NT2/D1 (cell line): ENCODE results near the gene PDE4B.
"Not testable (repeated sequence)": the region's sequence is repeated elsewhere in the genome, so short reads cannot be mapped to it uniquely, and the experiment has no call there.

ENCODE experiments used
- DNase-seq: peaks from one replicate; pipeline ENCODE4 v3.0.0-alpha.2; 2011; ENCODE audit warnings: low read depth, low spot score
- H3K27me3 ChIP-seq: 2 replicates; pipeline ENCODE4 v1.6.0; 2011; ENCODE audit warnings: mild to moderate bottlenecking; ENCODE audit not compliant: insufficient read length, insufficient read depth
- H3K36me3 ChIP-seq: 2 replicates; pipeline ENCODE4 v1.6.1; 2011; ENCODE audit warnings: mild to moderate bottlenecking, low read length, mixed read lengths; ENCODE audit not compliant: insufficient read depth, insufficient read length
- H3K4me1 ChIP-seq: 2 replicates; pipeline ENCODE4 v1.5.1; 2011; ENCODE audit not compliant: insufficient read depth, insufficient read length
- H3K4me3 ChIP-seq: 2 replicates; pipeline ENCODE4 v1.5.1; 2011; ENCODE audit warnings: low read depth; ENCODE audit not compliant: insufficient read length
- H3K9ac ChIP-seq: 2 replicates; pipeline ENCODE4 v1.6.0; 2011; ENCODE audit warnings: low read depth; ENCODE audit not compliant: insufficient read length
- H3K9me3 ChIP-seq: 2 replicates; pipeline ENCODE4 v1.5.1; 2011; ENCODE audit warnings: mild to moderate bottlenecking, low read length; ENCODE audit not compliant: insufficient read depth
- SUZ12 ChIP-seq: IDR thresholded peaks from 2 replicates; pipeline ENCODE4 v1.6.1; 2011; ENCODE audit not compliant: insufficient read length, insufficient read depth; ENCODE audit errors: extremely low read depth
- YY1 ChIP-seq: IDR thresholded peaks from 2 replicates; pipeline ENCODE4 v1.6.1; 2011; ENCODE audit not compliant: insufficient read length, insufficient read depth
- ZNF274 ChIP-seq: IDR thresholded peaks from 2 replicates; pipeline ENCODE4 v1.6.1; 2011; ENCODE audit warnings: mild to moderate bottlenecking, low read depth, low read length

Gene PDE4B

DNA sequence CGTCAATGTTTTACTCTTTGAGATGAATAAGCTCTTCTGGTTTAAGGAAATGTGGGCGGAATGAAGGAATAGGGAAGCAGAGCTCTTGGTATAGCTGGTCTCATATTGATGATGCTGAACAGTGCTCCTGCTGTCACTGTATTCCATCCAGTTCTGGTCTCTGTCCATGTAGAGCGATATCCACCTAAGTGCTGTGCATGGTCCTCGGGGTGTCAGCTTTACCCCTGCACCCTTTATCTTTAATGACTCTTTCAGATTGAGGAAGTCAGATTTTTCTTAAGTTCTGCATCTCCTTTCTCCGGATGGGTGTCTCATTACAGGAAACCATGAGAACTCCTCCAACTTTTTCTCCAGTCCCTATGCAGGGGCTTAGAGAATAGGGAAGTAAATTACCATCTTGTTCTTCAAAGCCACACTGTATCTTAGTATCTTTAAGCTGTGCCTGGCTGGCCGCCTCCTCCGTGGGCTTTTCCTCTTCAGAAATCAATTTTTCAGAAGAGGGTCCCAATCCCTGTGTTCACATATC is 52.9 kb downstream of the PDE4B start:
- no peaks in the 10 kb centered on the region for H3K36me3 ChIP-seq
- TF ChIP-seq SUZ12 (no peak), ZNF274 (no peak), YY1 (no peak)
- no peaks in the 10 kb centered on the region for H3K9me3 ChIP-seq

DNA sequence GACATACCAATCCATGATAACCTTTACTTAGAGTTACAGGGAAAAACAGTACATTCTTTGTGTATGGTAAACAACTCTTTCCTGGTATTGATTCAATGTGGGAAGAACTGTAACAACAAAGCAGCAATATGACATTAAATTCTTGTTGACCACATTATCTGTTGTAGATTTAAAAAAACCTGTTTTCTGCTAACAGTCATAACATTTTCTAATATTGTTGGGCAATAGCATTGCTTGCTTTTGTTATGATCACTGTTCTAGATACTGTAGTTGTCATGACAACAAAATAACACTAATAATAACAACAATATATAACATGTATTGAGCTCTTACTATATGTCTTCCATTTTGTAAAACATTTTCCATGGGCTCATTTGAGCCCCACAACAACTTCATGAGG is 54.2 kb downstream of the PDE4B start:
- TF ChIP-seq YY1 (no peak), ZNF274 (no peak), SUZ12 (no peak)
- no peaks in the 10 kb centered on the region for H3K4me1 ChIP-seq
- DNase-seq: no peak
- no peaks in the 10 kb centered on the region for H3K9me3 ChIP-seq
- H3K36me3 ChIP-seq: no peaks in the 10 kb centered on the region
- no peak overlapping the region for H3K4me3 ChIP-seq
- no peaks in the 10 kb centered on the region for H3K27me3 ChIP-seq
- no peak overlapping the region for H3K9ac ChIP-seq

More for the DNA sequence above, 52.9 kb downstream of the PDE4B start:
- Histone ChIP-seq H3K4me3 (no peak overlapping the region), H3K27me3 (no peaks in the 10 kb centered on the region), H3K9ac (no peak overlapping the region), H3K4me1 (no peaks in the 10 kb centered on the region)
- no peak for DNase-seq

DNA sequence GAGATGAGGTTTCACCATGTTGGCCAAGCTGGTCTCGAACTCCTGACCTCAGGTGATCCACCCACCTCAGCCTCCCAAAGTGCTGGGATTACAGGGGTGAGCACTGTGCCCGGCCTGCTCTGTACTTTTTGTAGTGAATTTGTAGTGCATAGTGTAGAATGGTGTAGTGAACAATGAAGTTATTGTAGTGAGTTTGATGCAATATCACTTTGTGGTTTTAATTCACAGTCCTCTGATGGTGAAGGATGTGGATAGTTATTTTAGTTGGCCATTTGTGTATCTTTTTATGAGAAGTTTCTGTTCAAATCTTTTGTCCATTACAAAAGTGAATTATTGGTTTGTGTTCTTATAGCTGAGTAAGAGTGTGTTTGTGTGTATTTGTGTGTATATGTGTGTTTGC is 57.6 kb downstream of the PDE4B start:
- TF ChIP-seq ZNF274: no peak
- TF ChIP-seq SUZ12: no peak
- no peak for TF ChIP-seq YY1
- Histone ChIP-seq H3K36me3 (no peaks in the 10 kb centered on the region), H3K9ac (no peak overlapping the region), H3K27me3 (no peaks in the 10 kb centered on the region), H3K4me1 (no peaks in the 10 kb centered on the region), H3K4me3 (no peak overlapping the region), H3K9me3 (no peaks in the 10 kb centered on the region)
- no peak for DNase-seq

DNA sequence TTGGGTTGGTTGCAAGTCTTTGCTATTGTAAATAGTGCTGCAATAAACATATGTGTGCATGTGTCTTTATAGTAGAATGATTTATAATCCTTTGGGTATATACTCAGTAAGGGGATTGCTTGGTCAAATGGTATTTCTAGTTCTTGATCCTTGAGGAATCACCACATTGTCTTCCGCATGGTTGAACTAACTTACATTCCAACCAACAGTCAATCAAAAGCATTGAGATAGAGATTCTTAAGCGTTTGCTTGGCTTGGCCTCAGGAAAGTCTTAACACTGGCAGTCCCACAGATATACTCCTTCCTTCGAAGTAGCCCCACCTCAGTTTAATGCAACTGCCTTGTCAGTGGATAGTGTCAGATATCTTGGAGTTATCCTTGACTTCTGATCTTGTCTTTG is 63.9 kb downstream of the PDE4B start:
- not testable (repeated sequence) for H3K27me3 ChIP-seq, H3K4me1 ChIP-seq, H3K9ac ChIP-seq, H3K36me3 ChIP-seq, H3K9me3 ChIP-seq, DNase-seq, H3K4me3 ChIP-seq

DNA sequence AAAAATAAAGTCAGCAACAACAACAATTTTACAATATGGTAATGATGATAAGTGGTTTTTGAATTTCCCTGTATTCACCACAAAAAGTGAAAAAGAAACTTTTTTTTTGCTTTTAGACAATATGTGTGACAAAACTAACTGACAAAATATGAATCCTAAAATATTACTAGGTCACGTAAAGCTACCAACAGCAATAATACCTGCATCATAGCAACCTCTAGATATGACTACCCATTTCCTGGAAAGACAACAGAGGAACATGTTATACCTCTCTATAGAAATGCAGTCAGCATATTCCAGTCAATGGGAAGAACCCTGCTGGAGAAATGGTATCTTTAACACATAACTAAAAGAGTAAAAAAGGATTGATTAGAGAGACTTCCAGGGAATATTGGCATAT is 73.7 kb downstream of the PDE4B start:
- Histone ChIP-seq H3K9ac (no peak overlapping the region), H3K9me3 (no peaks in the 10 kb centered on the region), H3K4me1 (no peaks in the 10 kb centered on the region), H3K4me3 (no peak overlapping the region), H3K27me3 (no peaks in the 10 kb centered on the region), H3K36me3 (no peaks in the 10 kb centered on the region)
- TF ChIP-seq YY1 (no peak), ZNF274 (no peak), SUZ12 (no peak)
- no peak for DNase-seq

DNA sequence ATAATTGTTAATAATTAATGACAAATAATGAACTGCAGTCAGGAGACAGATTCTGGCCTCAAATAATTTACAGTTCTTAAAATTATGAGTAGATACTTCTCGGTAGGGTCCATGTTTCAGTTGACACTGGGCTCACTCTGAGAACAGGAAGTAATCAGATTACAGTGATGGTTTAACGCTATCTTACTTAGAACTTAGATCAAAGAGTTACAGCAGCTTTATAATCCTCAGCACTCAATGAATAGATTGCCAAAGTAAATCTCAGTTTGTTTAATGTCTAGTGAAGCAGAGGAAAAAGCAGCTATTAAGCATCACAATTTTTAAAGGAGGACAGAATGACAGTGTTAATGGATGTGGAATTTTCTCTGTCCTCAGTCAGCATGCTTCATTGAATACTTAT is 79.6 kb downstream of the PDE4B start:
- no peaks in the 10 kb centered on the region for H3K4me1 ChIP-seq
- no peak overlapping the region for H3K9ac ChIP-seq
- DNase-seq: no peak
- no peak for TF ChIP-seq SUZ12
- no peak for TF ChIP-seq ZNF274
- no peak for TF ChIP-seq YY1
- no peaks in the 10 kb centered on the region for H3K9me3 ChIP-seq
- H3K4me3 ChIP-seq: no peak overlapping the region
- H3K27me3 ChIP-seq: no peaks in the 10 kb centered on the region
- H3K36me3 ChIP-seq: no peaks in the 10 kb centered on the region

DNA sequence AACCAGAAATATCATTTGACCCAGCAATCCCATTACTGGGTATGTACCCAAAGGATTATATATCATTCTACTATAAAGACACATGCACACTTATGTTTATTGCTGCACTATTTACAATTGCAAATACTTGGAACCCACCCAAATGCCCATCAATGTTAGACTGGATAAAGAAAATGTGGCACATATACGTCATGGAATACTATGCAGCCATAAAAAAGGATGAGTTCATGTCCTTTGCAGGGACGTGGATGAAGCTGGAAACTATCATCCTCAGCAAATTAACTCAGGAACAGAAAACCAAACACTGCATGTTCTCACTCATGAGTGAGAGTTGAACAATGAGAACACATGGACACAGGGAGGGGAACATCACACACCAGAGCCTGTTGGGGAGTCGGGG is 85.6 kb downstream of the PDE4B start:
- not testable (repeated sequence) for H3K9me3 ChIP-seq, DNase-seq, H3K4me3 ChIP-seq, H3K9ac ChIP-seq, H3K27me3 ChIP-seq, H3K4me1 ChIP-seq, H3K36me3 ChIP-seq

DNA sequence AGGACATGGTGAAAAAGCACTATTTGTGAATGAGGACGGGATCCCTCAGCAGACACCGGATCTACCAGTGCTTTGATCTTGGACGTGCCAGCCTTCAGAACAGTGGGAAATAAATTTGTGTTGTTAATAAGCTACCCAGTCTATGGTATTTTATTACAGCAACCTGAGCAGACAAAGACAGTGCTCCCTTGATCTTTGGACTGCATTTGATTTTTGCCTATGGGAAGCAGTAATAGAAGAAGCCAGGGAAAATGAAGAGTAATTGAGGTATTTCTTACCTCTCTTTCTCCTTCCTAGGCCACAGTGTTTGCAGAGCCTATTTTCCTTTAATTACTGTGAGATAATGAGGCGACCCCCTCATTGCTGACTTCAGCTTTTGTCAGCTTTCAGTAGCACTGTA is 87.9 kb downstream of the PDE4B start:
- no peak for DNase-seq
- TF ChIP-seq SUZ12 (no peak), YY1 (no peak), ZNF274 (no peak)
- no peak overlapping the region for H3K9ac ChIP-seq
- H3K27me3 ChIP-seq: no peaks in the 10 kb centered on the region
- H3K36me3 ChIP-seq: no peaks in the 10 kb centered on the region
- no peaks in the 10 kb centered on the region for H3K4me1 ChIP-seq
- no peaks in the 10 kb centered on the region for H3K9me3 ChIP-seq
- no peak overlapping the region for H3K4me3 ChIP-seq
